Measurements from ENCODE around the gene SCTR.
"Not testable (repeated sequence)": the region's sequence is repeated elsewhere in the genome, so short reads cannot be mapped to it uniquely, and the experiment has no call there.

DNA sequence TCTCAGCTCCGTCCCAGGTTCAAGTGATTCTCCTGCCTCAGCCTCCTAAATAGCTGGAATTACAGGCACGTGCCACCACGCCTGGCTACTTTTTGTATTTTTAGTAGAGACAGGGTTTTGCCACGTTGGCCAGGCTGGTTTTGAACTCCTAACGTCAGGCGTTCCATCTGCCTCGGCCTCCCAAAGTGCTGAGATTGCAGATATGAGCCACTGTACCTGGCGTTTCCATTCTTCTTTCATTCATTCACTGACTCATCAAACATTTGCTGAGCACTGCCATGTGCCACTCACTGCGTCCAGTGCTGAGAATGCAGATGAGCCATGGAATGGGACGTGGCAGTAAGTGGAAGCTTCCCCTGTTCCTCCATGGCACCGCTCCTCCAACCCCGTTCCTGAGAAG lies 120.7 kb downstream of the SCTR start:
- TF ChIP-seq MAFG (CRISPR knock-in tag; IDR thresholded peaks at IDR 0.05); POLR2AphosphoS5 (IDR thresholded peaks at IDR 0.05; ENCODE audit: low read depth, low read length); CBX5 (CRISPR knock-in tag; IDR thresholded peaks at IDR 0.05; ENCODE audit: borderline replicate concordance); FOXP1 (IDR thresholded peaks at IDR 0.05); FOXP1 (CRISPR knock-in tag; IDR thresholded peaks at IDR 0.05); HNRNPH1 (optimal IDR thresholded peaks at IDR 0.05; ENCODE audit: low read depth, low read length): not testable (repeated sequence)
- TF ChIP-seq, protein P1, sequence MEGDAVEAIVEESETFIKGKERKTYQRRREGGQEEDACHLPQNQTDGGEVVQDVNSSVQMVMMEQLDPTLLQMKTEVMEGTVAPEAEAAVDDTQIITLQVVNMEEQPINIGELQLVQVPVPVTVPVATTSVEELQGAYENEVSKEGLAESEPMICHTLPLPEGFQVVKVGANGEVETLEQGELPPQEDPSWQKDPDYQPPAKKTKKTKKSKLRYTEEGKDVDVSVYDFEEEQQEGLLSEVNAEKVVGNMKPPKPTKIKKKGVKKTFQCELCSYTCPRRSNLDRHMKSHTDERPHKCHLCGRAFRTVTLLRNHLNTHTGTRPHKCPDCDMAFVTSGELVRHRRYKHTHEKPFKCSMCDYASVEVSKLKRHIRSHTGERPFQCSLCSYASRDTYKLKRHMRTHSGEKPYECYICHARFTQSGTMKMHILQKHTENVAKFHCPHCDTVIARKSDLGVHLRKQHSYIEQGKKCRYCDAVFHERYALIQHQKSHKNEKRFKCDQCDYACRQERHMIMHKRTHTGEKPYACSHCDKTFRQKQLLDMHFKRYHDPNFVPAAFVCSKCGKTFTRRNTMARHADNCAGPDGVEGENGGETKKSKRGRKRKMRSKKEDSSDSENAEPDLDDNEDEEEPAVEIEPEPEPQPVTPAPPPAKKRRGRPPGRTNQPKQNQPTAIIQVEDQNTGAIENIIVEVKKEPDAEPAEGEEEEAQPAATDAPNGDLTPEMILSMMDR (CRISPR knock-in tag; IDR thresholded peaks at IDR 0.05): not testable (repeated sequence)
- TF ChIP-seq, protein P2, sequence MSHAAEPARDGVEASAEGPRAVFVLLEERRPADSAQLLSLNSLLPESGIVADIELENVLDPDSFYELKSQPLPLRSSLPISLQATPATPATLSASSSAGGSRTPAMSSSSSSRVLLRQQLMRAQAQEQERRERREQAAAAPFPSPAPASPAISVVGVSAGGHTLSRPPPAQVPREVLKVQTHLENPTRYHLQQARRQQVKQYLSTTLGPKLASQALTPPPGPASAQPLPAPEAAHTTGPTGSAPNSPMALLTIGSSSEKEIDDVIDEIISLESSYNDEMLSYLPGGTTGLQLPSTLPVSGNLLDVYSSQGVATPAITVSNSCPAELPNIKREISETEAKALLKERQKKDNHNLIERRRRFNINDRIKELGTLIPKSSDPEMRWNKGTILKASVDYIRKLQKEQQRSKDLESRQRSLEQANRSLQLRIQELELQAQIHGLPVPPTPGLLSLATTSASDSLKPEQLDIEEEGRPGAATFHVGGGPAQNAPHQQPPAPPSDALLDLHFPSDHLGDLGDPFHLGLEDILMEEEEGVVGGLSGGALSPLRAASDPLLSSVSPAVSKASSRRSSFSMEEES (CRISPR knock-in tag; IDR thresholded peaks at IDR 0.05): not testable (repeated sequence)
